GM21723 (cell line): ENCODE data around the gene MYCBP2.
A peak's percentile ranks its signal among the peaks of the same experiment; 100 is the strongest.
"Not testable (repeated sequence)": the region's sequence is repeated elsewhere in the genome, so short reads cannot be mapped to it uniquely, and the experiment has no call there.

ENCODE experiments used
- ATAC-seq: cut with Tn5 transposase; IDR thresholded peaks from one replicate; pipeline ENCODE4 v1.9.1; 2021; ENCODE audit warnings: mild to moderate bottlenecking, moderate library complexity; ENCODE audit not compliant: unreplicated experiment

MYCBP2 gene

GRCh38 chr13:77215543-77215942 lies 111.4 kb downstream of the MYCBP2 start:
- ATAC-seq, result no peak

GRCh38 chr13:77213644-77214043 lies 113.2 kb downstream of the MYCBP2 start:
- no peak for ATAC-seq

- ATAC-seq, result no peak
Observed at GRCh38 chr13:77207943-77208342, 119.0 kb downstream of the MYCBP2 start.

DNA sequence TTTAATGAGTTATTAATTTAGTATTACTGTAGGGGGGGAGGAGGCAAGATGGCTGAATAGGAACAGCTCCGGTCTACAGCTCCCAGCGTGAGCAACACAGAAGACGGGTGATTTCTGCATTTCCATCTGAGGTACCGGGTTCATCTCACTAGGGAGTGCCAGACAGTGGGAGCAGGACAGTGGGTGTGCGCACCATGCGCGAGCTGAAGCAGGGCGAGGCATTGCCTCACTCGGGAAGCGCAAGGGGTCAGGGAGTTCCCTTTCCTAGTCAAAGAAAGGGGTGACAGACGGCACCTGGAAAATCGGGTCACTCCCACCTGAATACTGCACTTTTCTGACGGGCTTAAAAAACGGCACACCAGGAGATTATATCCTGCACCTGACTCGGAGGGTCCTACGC lies 127.9 kb downstream of the MYCBP2 start:
- not testable (repeated sequence) for ATAC-seq

DNA sequence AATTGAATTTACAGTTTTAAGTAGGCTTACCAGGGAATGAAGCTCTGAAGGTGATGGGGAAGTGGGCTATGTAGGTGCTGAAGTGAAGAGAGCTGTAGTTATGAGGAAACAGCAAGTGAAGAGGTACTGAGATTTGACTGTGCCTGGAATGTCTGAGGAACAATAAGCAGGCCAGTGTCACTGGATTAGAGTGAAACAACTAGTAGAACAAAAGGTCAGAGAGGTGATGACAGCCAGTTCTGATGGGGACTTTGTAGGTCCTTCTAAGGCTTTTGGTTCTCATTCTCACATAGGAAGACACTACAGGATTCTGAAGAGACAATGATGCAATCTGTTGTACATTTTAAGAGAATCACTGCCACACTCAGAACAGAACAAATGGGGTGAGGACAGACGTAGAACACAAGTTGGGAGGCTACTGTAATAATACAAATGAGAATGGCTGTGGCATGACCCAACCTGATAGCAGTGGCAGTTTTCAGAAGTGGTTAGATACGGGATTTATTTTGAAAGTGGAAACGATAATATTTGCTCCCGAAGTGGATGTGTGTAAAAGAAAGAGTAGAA lies 130.8 kb downstream of the MYCBP2 start:
- ATAC-seq, result no peak

- ATAC-seq, result no peak
Observed at GRCh38 chr13:77190349-77190958, 136.4 kb downstream of the MYCBP2 start.

DNA sequence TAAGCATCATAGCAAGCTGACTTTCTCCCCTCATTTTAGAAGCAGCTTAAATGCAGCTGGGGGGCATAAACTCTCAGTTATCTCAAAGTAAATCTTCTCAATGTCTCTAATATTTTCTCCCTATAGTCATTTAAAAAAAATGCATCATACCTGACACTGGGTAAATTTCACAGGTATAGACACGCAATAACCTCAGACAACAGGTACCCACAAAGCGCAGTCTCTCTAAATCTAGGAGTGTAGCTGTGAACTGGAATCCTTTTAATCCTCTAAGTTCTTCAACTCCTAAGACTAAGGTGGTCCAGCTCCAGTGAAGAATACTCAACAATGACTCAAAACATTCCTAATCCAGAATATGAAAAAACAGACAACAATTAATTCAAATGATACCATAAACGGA lies 141.2 kb downstream of the MYCBP2 start:
- ATAC-seq, result no peak

GRCh38 chr13:77184455-77184854 lies 142.4 kb downstream of the MYCBP2 start:
- ATAC-seq, result peak; percentile 97

- no peak for ATAC-seq
Observed at GRCh38 chr13:77180011-77180410, 146.9 kb downstream of the MYCBP2 start.

- ATAC-seq, result no peak
Observed at GRCh38 chr13:77177646-77178045, 149.2 kb downstream of the MYCBP2 start.

DNA sequence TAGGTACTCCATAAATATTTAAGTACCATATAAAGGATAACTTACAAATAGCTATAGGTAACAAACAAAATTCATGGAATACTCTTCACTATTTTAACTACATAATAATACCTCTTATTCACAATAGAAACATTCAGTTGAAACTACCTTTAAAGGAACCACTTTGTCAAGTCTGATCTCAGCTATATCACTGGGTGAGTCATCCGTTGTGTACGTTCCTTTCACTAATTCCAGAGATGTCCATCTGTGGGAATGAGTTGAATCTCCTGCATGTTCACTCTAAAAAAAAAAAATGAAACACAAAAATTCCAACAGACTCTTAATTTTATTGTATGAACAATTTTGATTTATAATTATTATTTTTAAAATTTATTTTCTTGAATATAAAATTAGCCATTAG lies 150.5 kb downstream of the MYCBP2 start:
- no peak for ATAC-seq

- no peak for ATAC-seq
Observed at GRCh38 chr13:77172650-77173049, 154.2 kb downstream of the MYCBP2 start.

DNA sequence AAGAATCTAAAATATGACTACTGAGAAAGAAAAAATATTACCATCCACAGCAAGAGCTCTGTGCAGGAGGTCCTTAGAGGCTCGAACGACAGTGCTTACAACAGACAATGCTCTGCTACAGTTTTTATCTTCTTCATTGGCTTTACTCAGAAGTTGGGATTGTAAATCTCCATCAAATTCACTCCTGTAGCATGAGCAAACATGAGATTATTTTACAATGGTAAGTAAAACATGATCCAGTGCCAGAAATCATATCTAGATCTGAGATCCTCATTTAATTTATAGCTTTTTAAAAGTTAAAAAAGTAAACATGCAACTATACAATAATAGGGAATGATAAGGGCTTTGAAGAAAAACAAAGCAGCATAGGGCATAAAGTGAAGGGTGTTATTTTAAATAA lies 155.4 kb downstream of the MYCBP2 start:
- no peak for ATAC-seq

DNA sequence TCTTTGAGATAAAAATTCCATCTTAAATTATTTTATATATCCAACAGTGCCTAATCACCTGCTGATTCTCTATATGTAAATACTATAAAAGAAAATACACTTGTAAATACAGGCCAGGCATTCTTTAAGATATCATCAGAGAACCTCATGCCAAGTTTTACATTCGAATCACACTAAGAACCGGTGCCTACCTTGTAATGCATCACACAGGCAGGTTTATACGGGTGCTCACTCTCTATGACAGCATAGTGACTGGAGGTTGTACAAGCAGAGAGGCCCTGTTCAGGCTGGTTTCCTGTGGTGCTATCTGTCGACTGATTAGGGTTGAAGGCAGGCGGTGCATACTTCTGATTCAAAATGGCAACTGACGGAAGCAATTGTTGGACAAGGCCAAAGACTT lies 158.7 kb downstream of the MYCBP2 start:
- ATAC-seq, result no peak

GRCh38 chr13:77150651-77151050 lies 176.2 kb downstream of the MYCBP2 start:
- ATAC-seq, result no peak

GRCh38 chr13:77143431-77143830 lies 183.5 kb downstream of the MYCBP2 start:
- ATAC-seq, result no peak

DNA sequence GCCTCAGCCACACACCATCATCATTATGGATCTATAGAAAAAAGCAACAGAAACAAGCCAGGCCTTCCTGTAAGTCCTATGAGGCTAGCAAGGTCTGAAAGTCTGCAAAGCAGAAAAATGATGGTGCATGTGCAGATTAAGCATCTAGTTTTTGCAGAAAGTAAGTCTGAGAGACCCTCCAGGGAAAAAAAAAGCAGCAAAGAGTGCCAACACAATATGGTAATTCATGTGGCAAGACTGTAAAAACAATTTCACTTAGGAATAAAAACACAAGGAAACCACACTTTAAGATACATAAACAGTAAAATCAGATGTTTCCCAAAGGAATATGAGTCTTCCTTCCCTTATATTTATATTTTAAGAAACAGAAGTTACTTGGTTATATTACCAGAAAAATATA lies 187.6 kb downstream of the MYCBP2 start:
- ATAC-seq, result no peak

DNA sequence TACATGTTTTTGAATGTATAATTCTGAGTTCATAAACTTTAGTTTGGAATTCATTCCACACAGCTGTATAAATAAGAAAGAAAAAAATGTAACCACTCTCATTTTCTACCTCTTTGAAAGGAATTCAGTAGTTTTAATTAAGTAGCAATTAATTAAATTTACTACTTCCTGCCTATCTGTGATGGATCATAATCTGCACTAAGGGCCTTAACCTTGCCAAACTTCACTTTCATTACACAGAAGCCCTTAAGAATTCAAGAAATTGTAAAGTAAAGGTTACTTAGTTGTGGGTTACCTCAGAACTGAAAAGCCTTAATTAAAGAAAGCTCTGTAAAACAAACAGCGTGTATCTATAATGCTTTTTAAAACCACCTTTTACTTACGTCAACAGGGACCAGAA lies 188.1 kb downstream of the MYCBP2 start:
- no peak for ATAC-seq

DNA sequence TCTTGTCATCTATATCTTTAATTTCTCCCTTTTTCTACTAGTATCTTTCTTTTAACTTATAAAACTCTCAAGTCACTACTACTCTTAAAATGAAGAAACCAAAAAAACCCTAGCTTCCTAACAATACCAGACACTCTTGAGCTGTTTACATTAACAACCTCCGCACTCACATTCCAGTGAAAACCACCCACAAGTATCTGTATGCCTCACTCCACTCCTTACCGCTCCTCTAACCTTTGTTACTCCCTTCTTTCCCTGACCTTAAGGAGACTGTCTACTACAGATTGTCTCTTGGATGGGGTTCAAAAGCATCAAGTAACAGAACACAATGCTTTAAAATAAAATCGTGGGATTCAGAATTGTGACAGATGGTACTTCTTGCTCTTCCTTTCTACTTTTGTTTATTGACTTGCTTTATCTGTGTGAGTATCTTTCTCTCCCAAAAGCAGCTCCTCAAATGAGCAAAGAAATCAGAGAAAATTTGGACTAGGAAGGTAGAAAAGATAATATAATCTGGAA lies 189.9 kb downstream of the MYCBP2 start:
- no peak for ATAC-seq

GRCh38 chr13:77124423-77124822 lies 202.5 kb downstream of the MYCBP2 start:
- no peak for ATAC-seq

GRCh38 chr13:77118134-77118533 lies 208.8 kb downstream of the MYCBP2 start:
- ATAC-seq, result no peak

DNA sequence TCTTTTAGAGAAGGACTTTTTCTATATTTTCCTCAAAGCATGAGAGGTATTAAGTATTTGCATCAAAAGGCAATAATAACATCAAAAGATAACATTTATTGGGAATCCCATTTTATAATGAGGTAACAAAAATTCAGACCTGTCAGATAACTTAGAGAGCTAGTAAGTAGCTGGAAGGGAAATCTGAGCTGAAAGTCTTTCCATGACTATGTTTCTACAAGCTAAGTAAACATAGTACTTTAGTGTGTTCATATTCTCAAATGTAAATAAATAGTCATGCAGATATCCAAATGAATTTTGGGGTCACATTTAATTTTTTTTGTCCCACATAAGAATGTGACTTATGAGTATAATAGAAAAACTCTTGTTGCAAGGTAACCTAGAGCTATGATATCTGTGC lies 212.6 kb downstream of the MYCBP2 start:
- no peak for ATAC-seq

GRCh38 chr13:77113496-77113895 lies 213.4 kb downstream of the MYCBP2 start:
- no peak for ATAC-seq
